ENCODE data around the gene KREMEN1.
"Not testable (repeated sequence)": the region's sequence is repeated elsewhere in the genome, so short reads cannot be mapped to it uniquely, and the experiment has no call there.

Gene KREMEN1

GRCh38 chr22:29037340-29037932 is 35.4 kb upstream of the KREMEN1 start:
- H3K9ac ChIP-seq (ENCODE audit: low read length) = no peak overlapping the region
- H3K4me1 ChIP-seq (ENCODE audit: control insufficient read depth, insufficient read depth, low read length) = peaks cover 25% of the 10 kb centered on the region
- H3K4me3 ChIP-seq (ENCODE audit: low read length) = no peak overlapping the region
- no peaks in the 10 kb centered on the region for H3K27me3 ChIP-seq (ENCODE audit: control insufficient read depth, insufficient read depth, low read length)
- H3K9me3 ChIP-seq (ENCODE audit: control insufficient read depth, low read length) = no peaks in the 10 kb centered on the region
- no peaks in the 10 kb centered on the region for H3K36me3 ChIP-seq (ENCODE audit: control insufficient read depth, insufficient read depth, low read length)

GRCh38 chr22:29039148-29039547 is 33.7 kb upstream of the KREMEN1 start:
- no peak overlapping the region for H3K9ac ChIP-seq (ENCODE audit: low read length)
- H3K4me1 ChIP-seq (ENCODE audit: control insufficient read depth, insufficient read depth, low read length) = peaks cover 26% of the 10 kb centered on the region
- H3K9me3 ChIP-seq (ENCODE audit: control insufficient read depth, low read length) = no peaks in the 10 kb centered on the region
- no peaks in the 10 kb centered on the region for H3K27me3 ChIP-seq (ENCODE audit: control insufficient read depth, insufficient read depth, low read length)
- H3K4me3 ChIP-seq (ENCODE audit: low read length) = no peak overlapping the region
- H3K36me3 ChIP-seq (ENCODE audit: control insufficient read depth, insufficient read depth, low read length) = no peaks in the 10 kb centered on the region

GRCh38 chr22:29039684-29040083 is 33.2 kb upstream of the KREMEN1 start:
- peaks cover 27% of the 10 kb centered on the region for H3K4me1 ChIP-seq (ENCODE audit: control insufficient read depth, insufficient read depth, low read length)
- H3K36me3 ChIP-seq (ENCODE audit: control insufficient read depth, insufficient read depth, low read length); H3K9me3 ChIP-seq (ENCODE audit: control insufficient read depth, low read length); H3K27me3 ChIP-seq (ENCODE audit: control insufficient read depth, insufficient read depth, low read length); H3K9ac ChIP-seq (ENCODE audit: low read length); H3K4me3 ChIP-seq (ENCODE audit: low read length): not testable (repeated sequence)

- peaks cover 27% of the 10 kb centered on the region for H3K4me1 ChIP-seq (ENCODE audit: control insufficient read depth, insufficient read depth, low read length)
- H3K9me3 ChIP-seq (ENCODE audit: control insufficient read depth, low read length) = no peaks in the 10 kb centered on the region
- no peak overlapping the region for H3K4me3 ChIP-seq (ENCODE audit: low read length)
- H3K9ac ChIP-seq (ENCODE audit: low read length) = no peak overlapping the region
- H3K27me3 ChIP-seq (ENCODE audit: control insufficient read depth, insufficient read depth, low read length) = no peaks in the 10 kb centered on the region
- no peaks in the 10 kb centered on the region for H3K36me3 ChIP-seq (ENCODE audit: control insufficient read depth, insufficient read depth, low read length)
These were observed 32.2 kb upstream of the KREMEN1 start for GRCh38 chr22:29040385-29041275.

- Histone ChIP-seq H3K36me3 (ENCODE audit: control insufficient read depth, insufficient read depth, low read length) (no peaks in the 10 kb centered on the region), H3K9ac (ENCODE audit: low read length) (no peak overlapping the region), H3K4me3 (ENCODE audit: low read length) (no peak overlapping the region), H3K9me3 (ENCODE audit: control insufficient read depth, low read length) (no peaks in the 10 kb centered on the region), H3K4me1 (ENCODE audit: control insufficient read depth, insufficient read depth, low read length) (peaks cover 27% of the 10 kb centered on the region), H3K27me3 (ENCODE audit: control insufficient read depth, insufficient read depth, low read length) (no peaks in the 10 kb centered on the region)
These were observed 31.4 kb upstream of the KREMEN1 start for GRCh38 chr22:29041408-29041807.

GRCh38 chr22:29043906-29044575 is 28.8 kb upstream of the KREMEN1 start:
- Histone ChIP-seq H3K4me1 (ENCODE audit: control insufficient read depth, insufficient read depth, low read length) (peaks cover 15% of the 10 kb centered on the region), H3K9me3 (ENCODE audit: control insufficient read depth, low read length) (no peaks in the 10 kb centered on the region), H3K27me3 (ENCODE audit: control insufficient read depth, insufficient read depth, low read length) (no peaks in the 10 kb centered on the region), H3K36me3 (ENCODE audit: control insufficient read depth, insufficient read depth, low read length) (no peaks in the 10 kb centered on the region), H3K4me3 (ENCODE audit: low read length) (no peak overlapping the region), H3K9ac (ENCODE audit: low read length) (no peak overlapping the region)

GRCh38 chr22:29044657-29045176 is 28.1 kb upstream of the KREMEN1 start:
- Histone ChIP-seq H3K9me3 (ENCODE audit: control insufficient read depth, low read length) (no peaks in the 10 kb centered on the region), H3K9ac (ENCODE audit: low read length) (no peak overlapping the region), H3K4me3 (ENCODE audit: low read length) (no peak overlapping the region), H3K36me3 (ENCODE audit: control insufficient read depth, insufficient read depth, low read length) (no peaks in the 10 kb centered on the region), H3K4me1 (ENCODE audit: control insufficient read depth, insufficient read depth, low read length) (peaks cover 15% of the 10 kb centered on the region), H3K27me3 (ENCODE audit: control insufficient read depth, insufficient read depth, low read length) (no peaks in the 10 kb centered on the region)

GRCh38 chr22:29048822-29049654 is 23.8 kb upstream of the KREMEN1 start:
- no peaks in the 10 kb centered on the region for H3K9me3 ChIP-seq (ENCODE audit: control insufficient read depth, low read length)
- peaks cover 2% of the 10 kb centered on the region for H3K4me1 ChIP-seq (ENCODE audit: control insufficient read depth, insufficient read depth, low read length)
- H3K27me3 ChIP-seq (ENCODE audit: control insufficient read depth, insufficient read depth, low read length) = no peaks in the 10 kb centered on the region
- no peaks in the 10 kb centered on the region for H3K36me3 ChIP-seq (ENCODE audit: control insufficient read depth, insufficient read depth, low read length)
- H3K4me3 ChIP-seq (ENCODE audit: low read length) = no peak overlapping the region
- no peak overlapping the region for H3K9ac ChIP-seq (ENCODE audit: low read length)

- Histone ChIP-seq H3K27me3 (ENCODE audit: control insufficient read depth, insufficient read depth, low read length) (no peaks in the 10 kb centered on the region), H3K36me3 (ENCODE audit: control insufficient read depth, insufficient read depth, low read length) (no peaks in the 10 kb centered on the region), H3K9ac (ENCODE audit: low read length) (no peak overlapping the region), H3K9me3 (ENCODE audit: control insufficient read depth, low read length) (no peaks in the 10 kb centered on the region), H3K4me3 (ENCODE audit: low read length) (no peak overlapping the region), H3K4me1 (ENCODE audit: control insufficient read depth, insufficient read depth, low read length) (no peaks in the 10 kb centered on the region)
These were observed 23.1 kb upstream of the KREMEN1 start for GRCh38 chr22:29049655-29050263.

- Histone ChIP-seq H3K4me1 (ENCODE audit: control insufficient read depth, insufficient read depth, low read length) (no peaks in the 10 kb centered on the region), H3K27me3 (ENCODE audit: control insufficient read depth, insufficient read depth, low read length) (no peaks in the 10 kb centered on the region), H3K9me3 (ENCODE audit: control insufficient read depth, low read length) (no peaks in the 10 kb centered on the region), H3K4me3 (ENCODE audit: low read length) (no peak overlapping the region), H3K9ac (ENCODE audit: low read length) (no peak overlapping the region), H3K36me3 (ENCODE audit: control insufficient read depth, insufficient read depth, low read length) (no peaks in the 10 kb centered on the region)
These were observed 22.4 kb upstream of the KREMEN1 start for GRCh38 chr22:29050457-29050856.

- Histone ChIP-seq H3K4me3 (ENCODE audit: low read length) (no peak overlapping the region), H3K9ac (ENCODE audit: low read length) (no peak overlapping the region), H3K4me1 (ENCODE audit: control insufficient read depth, insufficient read depth, low read length) (no peaks in the 10 kb centered on the region), H3K9me3 (ENCODE audit: control insufficient read depth, low read length) (no peaks in the 10 kb centered on the region), H3K36me3 (ENCODE audit: control insufficient read depth, insufficient read depth, low read length) (no peaks in the 10 kb centered on the region), H3K27me3 (ENCODE audit: control insufficient read depth, insufficient read depth, low read length) (no peaks in the 10 kb centered on the region)
These were observed 19.7 kb upstream of the KREMEN1 start for GRCh38 chr22:29053048-29053702.
